ENCODE results near the gene ZNG1F. TPM values are rescaled to one million over a fixed set of nuclear protein-coding genes. Genes with fewer than 3 reads are reported as not detected.
"Not testable (repeated sequence)": the region's sequence is repeated elsewhere in the genome, so short reads cannot be mapped to it uniquely, and the experiment has no call there.

ZNG1F gene
- total and polyA plus RNA-seq, 2 of the 4 experiments (the other 2 are of a cell fraction): 3.4 to 6.5 TPM

DNA sequence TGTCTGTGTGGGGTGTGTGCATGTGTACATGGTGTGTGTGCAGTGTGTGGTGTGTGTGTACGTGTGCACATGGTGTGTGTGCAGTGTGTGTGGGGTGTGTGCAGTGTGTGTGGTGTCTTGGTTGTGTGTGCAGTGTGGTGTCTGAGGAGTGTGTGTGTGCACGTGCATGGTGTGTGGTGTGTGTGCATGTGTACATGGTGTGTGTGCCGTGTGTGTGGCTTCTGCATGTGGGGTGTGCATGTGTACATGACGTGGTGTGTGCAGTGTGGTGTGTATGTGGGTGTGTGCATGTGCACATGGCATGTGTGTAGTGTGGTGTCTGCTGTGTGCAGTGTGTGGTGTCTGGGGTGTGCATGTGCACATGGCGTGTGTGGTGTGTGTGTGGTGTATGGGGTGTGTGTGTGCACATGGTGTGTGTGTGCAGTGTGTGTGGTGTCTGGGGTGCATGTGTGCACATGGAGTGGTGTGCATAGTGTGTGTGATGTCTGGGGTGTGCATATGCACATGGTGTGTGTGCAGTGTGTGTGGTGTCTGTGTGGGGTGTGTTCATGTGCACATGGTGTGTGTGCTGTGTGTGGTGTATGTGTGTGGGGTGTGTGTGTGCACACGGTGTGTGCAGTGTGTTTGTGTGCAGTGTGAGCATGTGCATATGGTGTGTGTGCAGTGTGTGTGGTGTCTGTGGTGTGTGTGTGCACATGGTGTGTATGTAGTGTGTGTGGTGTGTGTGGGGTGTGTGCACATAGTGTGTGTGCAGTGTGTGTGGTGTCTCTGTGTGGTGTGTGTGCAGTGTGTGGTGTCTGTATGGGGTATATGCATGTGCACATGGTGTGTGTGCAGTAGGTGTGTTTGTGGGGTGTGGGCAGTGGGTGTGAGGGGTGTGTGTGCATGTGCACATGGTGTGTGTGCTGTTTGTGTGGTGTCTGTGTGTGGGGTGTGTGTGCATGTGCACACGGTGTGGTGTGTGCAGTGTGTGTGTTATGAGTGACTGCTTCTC is 40.6 kb upstream of the ZNG1F start:
- Histone ChIP-seq H3K79me1 (ENCODE audit: low read depth in 1 of 2, low read length in 2 of 2) (peaks cover 0 to 4% of the 10 kb centered on the region in 2 experiments; a peak in 1 of 4 replicates), H3K18ac (ENCODE audit: low read depth, low read length) (no peak overlapping the region), H3K27me3 (ENCODE audit: control insufficient read depth, insufficient read depth, low read length) (no peaks in the 10 kb centered on the region), H2BK15ac (ENCODE audit: low read depth, low read length) (no peak overlapping the region), H3K14ac (replicated peaks; ENCODE audit: low read depth, low read length) (no peak overlapping the region), H4K20me1 (ENCODE audit: insufficient read depth, low read length) (no peaks in the 10 kb centered on the region), H2BK120ac (ENCODE audit: low read depth, low read length) (no peak overlapping the region), H3K56ac (ENCODE audit: extremely low read depth, insufficient read depth, low read length) (no peak overlapping the region), H2AK9ac (replicated peaks; ENCODE audit: low read depth, low read length, poor library complexity) (peak overlapping the region; percentile 88), H3K27ac (ENCODE audit: insufficient read depth, low read length) (no peak overlapping the region), H3K9me1 (ENCODE audit: insufficient read depth, low read length) (peaks cover 10% of the 10 kb centered on the region), H4K8ac (ENCODE audit: low read depth in 2 of 2, low read length in 2 of 2) (no peak overlapping the region), H2BK5ac (ENCODE audit: low read depth, low read length, poor library complexity, severe bottlenecking) (peak overlapping the region; percentile 16), H3K9me3 (ENCODE audit: control insufficient read depth, insufficient read depth, low read length) (peaks cover 10% of the 10 kb centered on the region; the same call in 1 of the 2 replicates), H3K4ac (ENCODE audit: low read depth, low read length) (no peak overlapping the region), H3K23ac (ENCODE audit: low read depth, low read length) (no peak overlapping the region), H3K36me3 (ENCODE audit: control insufficient read depth, insufficient read depth, low read length) (no peaks in the 10 kb centered on the region), H3K4me3 (ENCODE audit: insufficient read depth, low read depth, low read length) (no peak overlapping the region), H2AFZ (replicated peaks; ENCODE audit: low read length, poor library complexity) (peak overlapping the region; percentile 80), H2AK5ac (ENCODE audit: low read depth, low read length) (no peak overlapping the region), H2BK20ac (ENCODE audit: low read depth, low read length) (no peak overlapping the region), H4K5ac (ENCODE audit: low read depth, low read length) (no peak overlapping the region), H3K4me2 (ENCODE audit: low read depth, low read length) (no peak overlapping the region), H3K4me1 (ENCODE audit: control insufficient read depth, insufficient read depth, low read length) (no peaks in the 10 kb centered on the region), H4K91ac (ENCODE audit: insufficient read depth, low read depth, low read length) (no peak overlapping the region), H3K9ac (ENCODE audit: low read depth, low read length) (no peak overlapping the region)
- peak; percentile 44 for ATAC-seq (ENCODE audit: low read depth)
- DNase-seq: peak; percentile 36
- dilution Hi-C loops (cut with HindIII; ENCODE audit: low sequenced_read_pairs, unreplicated experiment) (no loop called here), intact Hi-C loops (cut with micrococcal nuclease) (no loop called here), in situ Hi-C loops (cut with MboI; ENCODE audit: low sequenced_read_pairs) (no loop called here)
- TF ChIP-seq NFE2L2 (IDR thresholded peaks at IDR 0.05; ENCODE audit: low read depth, low read length) (no peak), ELK1 (IDR thresholded peaks at IDR 0.05; ENCODE audit: borderline replicate concordance, low read depth, low read length) (no peak)
- CTCF ChIA-PET: no interaction called here
- no TSS peak for BruUV-seq (replicated peaks)
- POLR2A ChIA-PET (ENCODE audit: unreplicated experiment): no interaction called here
- 47% methylated on average over 7 of the region's 7 CpGs; no CpG with 5 or more reads in 1 of the 2 experiments for WGBS, 2 experiments (ENCODE audit: extremely low coverage in 2 of 2, insufficient read length in 1 of 2)

GRCh38 chr9:41219831-41220230 is 30.7 kb upstream of the ZNG1F start:
- intact Hi-C loops (cut with micrococcal nuclease); H2BK5ac ChIP-seq (ENCODE audit: low read depth, low read length, poor library complexity, severe bottlenecking); H3K9me3 ChIP-seq (ENCODE audit: control insufficient read depth, insufficient read depth, low read length); POLR2A ChIA-PET (ENCODE audit: unreplicated experiment); H3K4me3 ChIP-seq (ENCODE audit: insufficient read depth, low read depth, low read length); H3K9me1 ChIP-seq (ENCODE audit: insufficient read depth, low read length); H3K23ac ChIP-seq (ENCODE audit: low read depth, low read length); H2AK5ac ChIP-seq (ENCODE audit: low read depth, low read length); H3K79me1 ChIP-seq (ENCODE audit: low read depth in 1 of 2, low read length in 2 of 2); H2BK20ac ChIP-seq (ENCODE audit: low read depth, low read length); H4K20me1 ChIP-seq (ENCODE audit: insufficient read depth, low read length); H3K27ac ChIP-seq (ENCODE audit: insufficient read depth, low read length); H2AFZ ChIP-seq (replicated peaks; ENCODE audit: low read length, poor library complexity); CTCF ChIA-PET; ATAC-seq (ENCODE audit: low read depth); H4K91ac ChIP-seq (ENCODE audit: insufficient read depth, low read depth, low read length); H3K18ac ChIP-seq (ENCODE audit: low read depth, low read length); H3K4me1 ChIP-seq (ENCODE audit: control insufficient read depth, insufficient read depth, low read length); H3K14ac ChIP-seq (replicated peaks; ENCODE audit: low read depth, low read length); H2BK120ac ChIP-seq (ENCODE audit: low read depth, low read length); dilution Hi-C loops (cut with HindIII; ENCODE audit: low sequenced_read_pairs, unreplicated experiment); H3K27me3 ChIP-seq (ENCODE audit: control insufficient read depth, insufficient read depth, low read length); H3K56ac ChIP-seq (ENCODE audit: extremely low read depth, insufficient read depth, low read length); H2BK15ac ChIP-seq (ENCODE audit: low read depth, low read length); H2AK9ac ChIP-seq (replicated peaks; ENCODE audit: low read depth, low read length, poor library complexity); H3K36me3 ChIP-seq (ENCODE audit: control insufficient read depth, insufficient read depth, low read length); DNase-seq; in situ Hi-C loops (cut with MboI; ENCODE audit: low sequenced_read_pairs); H4K5ac ChIP-seq (ENCODE audit: low read depth, low read length); H3K9ac ChIP-seq (ENCODE audit: low read depth, low read length); H3K4me2 ChIP-seq (ENCODE audit: low read depth, low read length); H3K4ac ChIP-seq (ENCODE audit: low read depth, low read length); BruUV-seq (replicated peaks); H4K8ac ChIP-seq (ENCODE audit: low read depth in 2 of 2, low read length in 2 of 2): not testable (repeated sequence)
- no CpG with 5 or more reads among the region's 4 CpGs for WGBS, 2 experiments (ENCODE audit: extremely low coverage in 2 of 2, insufficient read length in 1 of 2)

Measured in IMR-90 (cell line).